HepG2 (cell line): ENCODE measurements around the gene PRKCZ. TPM values are rescaled to one million over a fixed set of nuclear protein-coding genes. Genes with fewer than 3 reads are reported as not detected.

Experiments used
- ATF3 ChIP-seq: sonication (generic); formaldehyde crosslinking; IDR thresholded peaks from 2 replicates; pipeline ENCODE4 v1.4.0; 2020; ENCODE audit warnings: missing genetic modification reagents
- CERS6 ChIP-seq: sonication (generic); formaldehyde crosslinking; IDR thresholded peaks from 2 replicates; pipeline ENCODE4 v1.5.0; 2020; ENCODE audit warnings: missing genetic modification reagents
- RAD51 ChIP-seq: fragments of 450-650 bp; IDR thresholded peaks from 2 replicates; pipeline ENCODE4 v1.6.1; 2016; ENCODE audit warnings: borderline replicate concordance
- RBM22 ChIP-seq: fragments of 200-400 bp; formaldehyde crosslinking; optimal IDR thresholded peaks from 2 replicates; pipeline ENCODE3; 2017; ENCODE audit warnings: mild to moderate bottlenecking, low read length, moderate library complexity
- REXO4 ChIP-seq: sonication (generic); formaldehyde crosslinking; IDR thresholded peaks from 2 replicates; pipeline ENCODE4 v1.8.0; 2022; ENCODE audit warnings: missing genetic modification reagents, mild to moderate bottlenecking, borderline replicate concordance
- SMC3 ChIP-seq: IDR thresholded peaks from 2 replicates; pipeline ENCODE4 v1.6.1; 2011; ENCODE audit warnings: low read length, improper control_type of control experiment
- SNAI1 ChIP-seq: sonication (generic); formaldehyde crosslinking; IDR thresholded peaks from 2 replicates; pipeline ENCODE4 v1.5.0; 2020; ENCODE audit warnings: mild to moderate bottlenecking, missing genetic modification reagents, borderline replicate concordance
- SPEN ChIP-seq: sonication (generic); formaldehyde crosslinking; IDR thresholded peaks from 2 replicates; pipeline ENCODE4 v1.5.1; 2020; ENCODE audit warnings: low read depth, mild to moderate bottlenecking, missing genetic modification reagents
- USF2 ChIP-seq, 2 experiments: sonication (generic) in 1 of 2; formaldehyde crosslinking in 1 of 2; IDR thresholded peaks; 2 replicates each; pipeline versions ENCODE4 v1.5.1 to v1.6.1; 2011 to 2020; ENCODE audit warnings: borderline replicate concordance in 1 of 2, low read depth in 1 of 2, low read length in 1 of 2, mild to moderate bottlenecking in 1 of 2, missing genetic modification reagents in 1 of 2, moderate library complexity in 1 of 2
- ZBTB4 ChIP-seq: sonication (generic); formaldehyde crosslinking; IDR thresholded peaks from 2 replicates; pipeline ENCODE4 v1.4.0; 2020; ENCODE audit warnings: missing genetic modification reagents, mild to moderate bottlenecking, borderline replicate concordance
- ZFP1 ChIP-seq: IDR thresholded peaks from 2 replicates; pipeline ENCODE4 v1.6.1; 2016
- ZFP37 ChIP-seq: sonication (generic); formaldehyde crosslinking; IDR thresholded peaks from 2 replicates; pipeline ENCODE4 v1.4.0; 2020; ENCODE audit warnings: missing genetic modification reagents, borderline replicate concordance
- ZFX ChIP-seq: sonication (generic); formaldehyde crosslinking; IDR thresholded peaks from 2 replicates; pipeline ENCODE4 v1.4.0; 2020; ENCODE audit warnings: mild to moderate bottlenecking, low read depth, missing genetic modification reagents, moderate library complexity
- ZNF362 ChIP-seq: sonication (generic); formaldehyde crosslinking; IDR thresholded peaks from 2 replicates; pipeline ENCODE4 v1.4.0; 2020; ENCODE audit warnings: missing genetic modification reagents, mild to moderate bottlenecking, borderline replicate concordance
- ZNF556 ChIP-seq: sonication (generic); formaldehyde crosslinking; IDR thresholded peaks from 2 replicates; pipeline ENCODE4 v1.4.0; 2020; ENCODE audit warnings: mild to moderate bottlenecking, missing genetic modification reagents, borderline replicate concordance
- polyA plus RNA-seq, 8 experiments: library from polyadenylated mRNA; depleted of rRNA in 3 of 8; stranded (reverse) in 7 of 8; unstranded in 1 of 8; fragments of >200 nt; fragmentation: Illumina TruSeq in 4 of 8; extraction: Trizol in 4 of 8; gene quantifications; 2 replicates each; pipeline versions ENCODE4 v1.2.1 to v1.2.3, GENCODE V29; 2011 to 2016; ENCODE audit warnings: low read depth in 4 of 8, missing spikeins in 1 of 8, mixed read lengths in 1 of 8; ENCODE audit not compliant: insufficient read depth in 1 of 8
- total RNA-seq, 5 experiments: library from RNA; depleted of rRNA; stranded (reverse); fragments of >200 nt; fragmentation: Illumina TruSeq; extraction: Trizol; gene quantifications; 2 replicates each; pipeline ENCODE4 v1.2.3, GENCODE V29; 2016; ENCODE audit warnings: low read depth in 1 of 5

Gene PRKCZ
- total and polyA plus RNA-seq, 2 of the 13 experiments (the other 11 are each of a cell fraction or from before 2014, with no cell fraction given): 34.7 to 85.2 TPM

- TF ChIP-seq ZBTB4 (peak; percentile 56; the same call in 1 of the 2 replicates), ZNF556 (no peak), USF2 (IDR thresholded peaks at IDR 0.05; ENCODE audit: low read depth, low read length) (no peak), USF2 (CRISPR knock-in tag; IDR thresholded peaks at IDR 0.05; ENCODE audit: borderline replicate concordance) (no peak; the same call in 1 of the 2 replicates), RBM22 (no peak), SNAI1 (CRISPR knock-in tag) (no peak), REXO4 (CRISPR knock-in tag) (no peak), ATF3 (no peak), ZFP37 (no peak), ZNF362 (CRISPR knock-in tag) (no peak), ZFX (CRISPR knock-in tag) (peak; percentile 72), CERS6 (CRISPR knock-in tag) (no peak), SPEN (CRISPR knock-in tag) (no peak; the same call in 1 of the 2 replicates), SMC3 (no peak), RAD51 (no peak), ZFP1 (no peak)
Measured at GRCh38 chr1:2193514-2194281, 143.5 kb downstream of the PRKCZ start (continued).
